AG08396 (cell line): ENCODE data around the gene MAK.
"Not testable (repeated sequence)": the region's sequence is repeated elsewhere in the genome, so short reads cannot be mapped to it uniquely, and the experiment has no call there.

Experiments used
- DNase-seq: peaks from one replicate; pipeline ENCODE4 v3.0.0; 2012; ENCODE audit warnings: low spot score, mixed read lengths

The MAK gene

GRCh38 chr6:10771371-10771894, 66.9 kb downstream of the MAK start:
- DNase-seq = no peak

DNA sequence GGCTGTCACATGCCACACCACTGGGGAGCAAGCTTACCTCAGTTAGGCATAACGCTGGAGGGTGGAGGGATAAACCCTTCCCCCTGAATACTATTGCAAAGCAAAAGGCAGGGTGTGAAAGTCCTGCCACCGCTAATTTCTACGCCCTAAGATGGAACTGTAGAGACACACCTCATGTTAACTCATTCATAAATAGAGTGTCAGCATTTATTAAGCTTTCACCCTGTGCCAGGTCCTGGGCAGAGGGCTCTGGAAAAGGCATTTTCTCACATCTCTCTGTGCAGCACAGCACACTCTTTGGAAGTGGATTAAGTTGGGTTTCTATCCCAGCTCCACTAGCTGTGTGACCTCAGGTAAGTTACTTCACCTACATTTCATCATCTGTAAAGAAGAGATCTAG, 68.9 kb downstream of the MAK start:
- no peak for DNase-seq

DNA sequence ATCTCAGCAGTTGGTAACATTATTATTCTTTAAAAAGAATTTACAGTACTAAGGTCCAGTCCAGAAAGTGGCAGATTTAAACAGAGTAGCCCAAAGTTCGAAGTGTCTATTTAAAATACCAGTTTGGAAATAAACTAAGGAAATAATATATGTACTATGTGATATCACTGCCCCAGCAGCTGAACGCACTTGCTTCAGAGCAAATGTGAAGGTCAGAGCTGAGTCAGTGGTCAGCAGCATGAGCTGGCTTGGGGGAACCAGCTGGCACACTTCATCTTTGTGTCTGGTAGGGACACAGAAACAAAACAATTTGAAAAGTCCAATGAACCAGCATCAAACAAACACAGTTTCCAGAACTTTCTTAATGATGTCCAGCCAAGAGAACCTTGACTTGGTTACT, 75.3 kb downstream of the MAK start:
- DNase-seq = peak; percentile 17

GRCh38 chr6:10759884-10760329, 78.4 kb downstream of the MAK start:
- DNase-seq = peak; percentile 47

- DNase-seq = peak; percentile 43
These were observed 79.0 kb downstream of the MAK start for GRCh38 chr6:10759312-10759839.

DNA sequence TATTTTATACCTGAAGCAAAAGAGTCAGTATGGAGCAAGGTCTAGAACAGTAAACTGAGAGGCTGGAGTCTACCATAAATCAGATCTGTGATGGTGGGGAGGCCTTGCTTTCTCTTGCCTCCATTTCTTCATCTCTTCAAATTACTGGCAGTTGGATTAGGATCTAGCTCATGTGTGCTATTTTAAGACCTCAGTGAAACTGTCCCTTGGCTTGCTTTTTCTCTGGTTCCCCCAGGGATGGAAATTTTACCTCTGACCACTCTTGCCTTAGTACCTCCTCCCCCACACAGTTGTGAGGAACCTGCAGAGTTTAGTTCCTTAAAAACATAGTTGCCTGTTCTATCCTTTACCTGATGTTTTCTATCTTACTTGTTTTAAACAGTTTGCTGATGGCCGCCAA, 82.3 kb downstream of the MAK start:
- DNase-seq = no peak

- DNase-seq = not testable (repeated sequence)
These were observed 86.6 kb downstream of the MAK start for GRCh38 chr6:10751757-10752156.

- not testable (repeated sequence) for DNase-seq
These were observed 87.8 kb downstream of the MAK start for GRCh38 chr6:10750568-10750967.

DNA sequence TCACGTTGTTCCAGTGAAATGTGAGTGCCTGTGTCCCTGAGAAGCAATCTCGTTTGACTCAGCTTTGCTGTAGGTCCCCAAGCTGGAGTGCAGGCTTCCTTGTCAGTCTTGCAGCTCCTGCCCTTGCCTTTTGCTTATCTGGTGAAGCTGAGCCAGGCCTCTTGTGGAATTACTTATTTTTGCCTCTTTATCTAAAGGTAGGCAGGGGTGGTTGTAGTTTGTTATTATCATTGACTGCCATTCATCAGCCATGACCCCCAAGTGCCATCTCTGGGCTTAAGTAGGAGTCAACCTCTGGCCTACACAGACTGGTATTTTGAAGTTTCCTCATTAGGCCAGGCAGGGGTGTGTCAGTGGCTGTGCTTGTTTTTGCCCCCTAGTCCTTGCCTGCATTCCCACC, 88.6 kb downstream of the MAK start:
- DNase-seq = no peak

DNA sequence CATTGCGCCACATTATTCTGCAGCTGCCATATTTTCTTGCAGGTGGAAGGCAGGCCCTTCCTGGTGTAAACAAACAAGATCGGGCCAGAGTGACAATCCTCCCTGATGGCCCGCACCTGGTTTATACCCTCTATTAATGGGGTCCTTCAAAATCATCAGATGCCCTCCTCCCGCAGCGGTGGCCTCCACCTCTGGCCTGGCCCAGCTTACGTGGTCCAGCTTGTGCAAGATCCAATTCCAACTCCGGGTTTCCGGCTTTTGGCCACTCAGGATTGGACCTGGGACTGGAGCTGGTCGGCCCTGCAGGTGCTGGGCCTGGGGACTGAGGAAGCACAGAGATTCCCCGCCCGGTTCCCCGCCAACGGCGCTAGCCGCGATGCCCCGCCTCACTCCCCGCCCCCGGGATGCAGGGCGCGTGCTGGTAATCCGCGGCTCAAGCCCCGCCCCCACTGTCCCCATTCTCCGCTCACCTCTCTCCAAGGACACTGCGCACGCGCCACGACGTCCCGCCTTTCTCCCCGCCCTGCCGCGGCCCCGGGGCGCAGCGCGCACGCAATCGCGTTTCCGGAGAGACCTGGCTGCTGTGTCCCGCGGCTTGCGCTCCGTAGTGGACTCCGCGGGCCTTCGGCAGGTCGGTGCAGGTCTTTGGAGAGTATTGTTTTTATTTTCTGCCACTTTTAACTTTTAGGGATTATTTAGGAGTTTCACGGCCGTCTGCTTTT, 90.9 kb downstream of the MAK start, which contains the start of gene TMEM14B:
Gene TMEM14B (plus strand): TSS at position 555 of the 722 bp plus-strand sequence. CDS start 1,441 bp downstream, outside the sequence.
- DNase-seq = peak; percentile 99

- DNase-seq = no peak
These were observed 91.5 kb downstream of the MAK start for GRCh38 chr6:10746915-10747250.

DNA sequence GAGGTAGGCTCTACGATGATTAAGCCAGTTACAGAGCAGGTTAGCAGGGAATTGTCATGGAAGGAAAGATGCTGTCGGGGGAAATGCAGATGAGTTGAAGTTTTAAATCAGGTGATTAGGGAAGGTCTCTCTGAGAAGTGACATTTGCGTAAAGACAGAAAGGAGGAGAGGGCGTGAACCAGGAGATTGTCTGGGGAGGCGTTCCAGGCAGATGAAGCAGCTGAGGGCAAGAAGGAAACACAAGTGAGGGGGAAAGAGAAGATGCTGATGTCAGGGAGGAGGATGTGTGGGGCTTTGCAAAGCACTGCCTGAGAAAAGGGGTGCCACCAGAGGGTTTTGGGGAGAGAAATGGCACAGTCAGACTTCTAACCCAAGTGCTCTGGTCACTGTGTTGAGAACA, 93.2 kb downstream of the MAK start:
- no peak for DNase-seq

DNA sequence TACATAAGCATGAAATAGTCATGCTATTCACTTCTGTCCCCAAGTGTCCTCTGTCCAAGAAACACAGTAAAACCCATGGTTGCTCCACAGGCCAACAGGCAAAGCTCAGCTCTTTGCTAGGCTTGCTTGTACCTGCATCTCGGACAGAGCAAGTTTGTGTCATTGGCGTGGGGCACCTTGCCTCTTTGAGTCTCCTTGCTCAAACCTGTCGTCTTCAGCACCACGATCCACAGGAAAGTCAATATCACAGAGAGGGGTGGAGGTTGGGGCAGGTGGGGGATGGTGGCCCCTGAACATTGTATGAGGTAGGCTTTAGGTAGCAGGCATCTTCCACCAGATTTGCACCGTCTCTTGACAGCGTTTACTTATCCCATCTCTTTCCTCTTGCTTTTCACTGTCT, 94.8 kb downstream of the MAK start:
- DNase-seq = no peak

- no peak for DNase-seq
These were observed 96.1 kb downstream of the MAK start for GRCh38 chr6:10742251-10742650.

DNA sequence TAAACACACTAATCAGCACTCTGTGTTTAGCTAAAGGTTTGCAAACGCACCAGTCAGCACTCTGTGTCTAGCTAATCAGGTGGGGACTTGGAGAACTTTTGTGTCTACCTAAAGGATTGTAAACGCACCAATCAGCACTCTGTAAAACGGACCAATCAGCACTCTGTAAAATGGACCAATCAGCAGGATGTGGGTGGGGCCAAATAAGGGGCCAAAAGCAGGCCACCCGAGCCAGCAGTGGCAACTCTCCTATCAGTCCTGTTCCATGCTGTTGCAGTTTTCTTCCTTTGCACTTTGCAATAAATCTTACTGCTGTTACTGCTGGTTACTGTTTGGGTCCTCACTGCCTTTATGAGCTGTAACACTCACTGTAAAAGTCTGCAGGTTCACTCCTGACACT, 96.7 kb downstream of the MAK start:
- DNase-seq = not testable (repeated sequence)

- no peak for DNase-seq
These were observed 98.3 kb downstream of the MAK start for GRCh38 chr6:10740061-10740460.

DNA sequence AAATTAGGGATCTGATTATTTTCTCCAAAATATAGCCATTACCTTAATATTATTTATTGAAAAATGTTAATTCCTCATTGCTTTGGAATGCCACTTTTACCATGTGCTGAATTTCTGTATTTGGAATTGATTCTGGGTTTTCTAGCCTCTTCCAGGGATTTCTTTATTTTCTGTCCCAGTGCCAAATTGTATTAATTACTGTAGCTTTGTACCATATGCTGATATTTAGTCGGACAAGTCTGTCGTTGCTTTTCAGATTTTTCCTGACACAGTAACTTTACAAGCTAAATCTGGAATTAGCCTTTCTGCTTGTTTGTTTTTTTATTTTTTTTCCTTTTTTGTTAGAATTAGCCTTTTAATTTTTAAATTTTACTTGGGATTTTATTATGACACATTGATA, 101.6 kb downstream of the MAK start:
- DNase-seq = no peak

DNA sequence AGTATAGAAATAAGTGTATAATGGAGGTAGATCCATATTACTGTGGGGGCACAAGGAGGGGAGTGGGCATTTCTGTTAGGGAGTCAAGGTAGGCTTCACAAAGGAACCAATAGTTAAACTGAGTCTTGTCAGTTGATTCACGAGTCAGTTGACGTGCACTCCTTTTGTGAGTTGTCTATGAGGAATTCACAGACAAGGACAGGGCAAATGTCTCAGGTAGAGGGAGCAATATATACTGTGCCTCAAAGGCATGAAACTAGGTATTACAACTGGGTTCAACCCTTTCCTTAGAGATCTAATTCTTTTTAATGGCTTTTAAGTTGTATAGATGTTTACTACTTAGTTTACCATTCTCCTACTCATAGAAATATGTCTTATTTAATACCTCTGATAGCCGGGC, 104.5 kb downstream of the MAK start:
- no peak for DNase-seq

GRCh38 chr6:10733151-10733715, 105.1 kb downstream of the MAK start:
- no peak for DNase-seq

DNA sequence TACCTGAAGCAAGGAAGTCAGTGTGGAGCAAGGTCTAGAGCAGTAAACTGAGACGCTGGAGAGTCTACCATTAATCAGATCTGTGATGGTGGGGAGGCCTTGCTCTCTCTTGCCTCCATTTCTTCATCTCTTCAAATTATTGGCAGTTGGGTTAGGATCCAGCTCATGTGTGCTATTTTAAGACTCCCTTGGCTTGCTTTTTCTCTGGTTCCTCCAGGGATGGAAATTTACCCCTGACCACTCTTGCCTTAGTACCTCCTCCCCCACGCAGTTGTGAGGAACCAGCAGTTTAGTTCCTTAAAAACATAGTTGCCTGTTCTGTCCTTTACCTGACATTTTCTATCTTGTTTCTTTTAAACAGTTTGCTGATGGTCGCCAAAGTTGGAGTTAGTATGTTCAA, 108.1 kb downstream of the MAK start:
- DNase-seq = no peak

DNA sequence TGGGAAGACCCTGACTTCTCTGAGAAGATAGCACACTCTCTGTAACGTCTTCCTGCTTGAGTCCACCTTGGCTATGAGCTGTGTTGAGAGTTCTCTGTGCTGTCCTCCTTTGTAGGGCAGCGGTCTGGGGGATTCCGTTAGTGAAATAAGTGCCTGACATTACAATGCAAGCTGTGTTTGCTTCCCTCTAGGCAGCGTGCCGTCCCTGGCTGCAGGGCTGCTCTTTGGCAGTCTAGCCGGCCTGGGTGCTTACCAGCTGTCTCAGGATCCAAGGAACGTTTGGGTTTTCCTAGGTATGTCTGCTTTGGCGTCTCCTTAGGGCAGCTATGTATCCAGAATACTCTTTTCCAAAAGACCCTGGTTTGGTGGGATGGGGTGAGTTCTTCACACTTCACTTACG, 112.6 kb downstream of the MAK start:
- no peak for DNase-seq

GRCh38 chr6:10725044-10725443, 113.3 kb downstream of the MAK start:
- no peak for DNase-seq

GRCh38 chr6:10723567-10723881, 114.8 kb downstream of the MAK start:
- DNase-seq = no peak
